Duodenal mucosa (tissue), 2 donors: ENCODE results near the gene SLC25A45.

Experiments used
- H3K27ac ChIP-seq: one replicate; pipeline ENCODE4 v1.7.0; 2013; ENCODE audit warnings: low read depth, low read length
- H3K27me3 ChIP-seq, 2 donors: one replicate each; pipeline ENCODE4 v1.7.0; 2013; ENCODE audit warnings: low read length in 2 of 2, control low read depth in 1 of 2; ENCODE audit not compliant: insufficient read depth in 2 of 2, control insufficient read depth in 1 of 2
- H3K36me3 ChIP-seq, 2 donors: one replicate each; pipeline ENCODE4 v1.7.0; 2013; ENCODE audit warnings: low read length in 2 of 2, control low read depth in 1 of 2; ENCODE audit not compliant: insufficient read depth in 2 of 2, control insufficient read depth in 1 of 2
- H3K4me1 ChIP-seq, 2 donors: one replicate each; pipeline ENCODE4 v1.7.0; 2013; ENCODE audit warnings: low read length in 2 of 2, control low read depth in 1 of 2; ENCODE audit not compliant: insufficient read depth in 2 of 2, control insufficient read depth in 1 of 2
- H3K4me3 ChIP-seq, 2 donors: one replicate each; pipeline ENCODE4 v1.7.0; 2013; ENCODE audit warnings: low read length in 2 of 2, low read depth in 1 of 2
- H3K9ac ChIP-seq, 2 donors: one replicate each; pipeline ENCODE4 v1.7.0; 2013; ENCODE audit warnings: low read length in 2 of 2, low read depth in 1 of 2
- H3K9me3 ChIP-seq, 2 donors: one replicate each; pipeline ENCODE4 v1.7.0; 2013; ENCODE audit warnings: low read length in 2 of 2, control low read depth in 1 of 2; ENCODE audit not compliant: control insufficient read depth in 1 of 2

Gene SLC25A45, protein sequence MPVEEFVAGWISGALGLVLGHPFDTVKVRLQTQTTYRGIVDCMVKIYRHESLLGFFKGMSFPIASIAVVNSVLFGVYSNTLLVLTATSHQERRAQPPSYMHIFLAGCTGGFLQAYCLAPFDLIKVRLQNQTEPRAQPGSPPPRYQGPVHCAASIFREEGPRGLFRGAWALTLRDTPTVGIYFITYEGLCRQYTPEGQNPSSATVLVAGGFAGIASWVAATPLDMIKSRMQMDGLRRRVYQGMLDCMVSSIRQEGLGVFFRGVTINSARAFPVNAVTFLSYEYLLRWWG

DNA sequence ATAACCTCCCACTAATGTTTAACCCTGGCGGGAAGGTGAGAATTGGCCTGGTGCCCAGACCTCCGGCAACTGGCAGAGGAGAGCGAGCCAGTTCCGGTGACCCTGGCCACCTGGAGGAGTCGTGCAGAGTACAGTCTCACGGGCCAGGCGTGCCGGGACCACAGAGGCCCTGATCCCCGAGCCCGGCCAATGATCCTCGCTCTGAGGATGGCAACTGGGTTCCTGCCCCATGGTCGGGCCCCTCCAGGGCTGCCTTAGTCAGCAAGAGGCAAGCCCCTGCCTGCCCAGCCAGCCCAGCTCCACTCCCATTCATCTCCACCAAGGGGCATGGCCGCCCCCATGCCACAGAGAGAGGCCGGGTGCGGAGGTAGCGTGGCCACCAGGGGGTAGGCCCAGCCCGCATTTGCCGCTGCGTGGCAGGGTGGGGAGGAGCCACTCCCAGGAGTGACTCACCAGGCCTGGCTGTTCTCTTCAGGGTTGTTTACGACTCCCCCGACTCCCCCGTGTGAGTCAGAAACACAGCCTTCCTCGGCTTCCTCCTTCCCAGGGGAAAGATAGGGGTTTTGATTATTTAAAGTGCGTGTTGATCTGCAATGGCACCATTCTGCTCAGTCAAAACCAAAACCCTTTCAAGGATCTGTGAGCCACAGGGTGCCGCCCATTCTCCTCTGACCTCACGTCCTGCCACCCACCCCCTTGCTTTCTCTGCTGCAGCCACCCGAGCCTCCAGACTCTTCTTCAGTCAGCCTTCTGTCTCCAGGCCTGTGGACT is at the start of gene SLC25A45:
SLC25A45 (minus strand) TSS at position 614 of the 771 bp plus-strand sequence. CDS start 695 bp downstream, outside the sequence.
- Histone ChIP-seq H3K4me1 (peaks cover 55 to 71% of the 10 kb centered on the region in 2 donors), H3K9ac (peak within 1 kb of the TSS; percentile 76 to 90), H3K9me3 (no peaks in the 10 kb centered on the region), H3K27me3 (no peaks in the 10 kb centered on the region), H3K36me3 (no peaks in the 10 kb centered on the region), H3K27ac (peak within 1 kb of the TSS; percentile 99), H3K4me3 (peak within 1 kb of the TSS; percentile 66 to 72)

DNA sequence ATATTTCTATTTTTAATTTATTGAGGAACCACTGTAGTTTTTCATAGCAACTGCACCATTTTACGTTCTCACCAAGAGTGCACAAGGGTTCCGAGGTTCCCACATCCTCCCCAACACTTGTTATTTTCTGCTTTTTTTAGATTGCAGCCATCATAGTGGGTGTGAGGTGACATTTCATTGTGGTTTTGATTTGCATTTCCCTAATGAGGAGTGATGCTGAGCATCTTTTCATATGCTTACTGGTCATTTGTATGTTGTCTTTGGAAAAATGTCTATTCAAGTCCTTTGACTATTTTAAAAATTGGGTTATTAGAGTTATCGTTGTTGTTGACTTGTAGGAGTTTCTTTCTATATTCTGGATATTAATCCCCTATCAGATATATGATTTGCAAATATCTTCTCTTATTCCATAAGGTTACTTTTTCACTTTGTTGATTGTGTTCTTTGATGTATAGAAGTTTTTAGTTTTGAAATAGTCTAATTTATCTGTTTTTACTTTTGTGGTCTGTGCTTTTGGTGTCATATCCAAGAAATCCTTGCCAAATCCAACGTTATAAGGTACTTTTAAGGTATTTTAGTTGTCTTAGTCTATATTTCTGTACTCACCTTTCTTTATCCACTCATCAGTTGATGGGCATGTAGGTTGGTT is 49.1 kb upstream of the SLC25A45 start:
- Histone ChIP-seq H3K4me1 (peaks cover 53 to 56% of the 10 kb centered on the region in 2 donors), H3K9ac (no peak overlapping the region)

DNA sequence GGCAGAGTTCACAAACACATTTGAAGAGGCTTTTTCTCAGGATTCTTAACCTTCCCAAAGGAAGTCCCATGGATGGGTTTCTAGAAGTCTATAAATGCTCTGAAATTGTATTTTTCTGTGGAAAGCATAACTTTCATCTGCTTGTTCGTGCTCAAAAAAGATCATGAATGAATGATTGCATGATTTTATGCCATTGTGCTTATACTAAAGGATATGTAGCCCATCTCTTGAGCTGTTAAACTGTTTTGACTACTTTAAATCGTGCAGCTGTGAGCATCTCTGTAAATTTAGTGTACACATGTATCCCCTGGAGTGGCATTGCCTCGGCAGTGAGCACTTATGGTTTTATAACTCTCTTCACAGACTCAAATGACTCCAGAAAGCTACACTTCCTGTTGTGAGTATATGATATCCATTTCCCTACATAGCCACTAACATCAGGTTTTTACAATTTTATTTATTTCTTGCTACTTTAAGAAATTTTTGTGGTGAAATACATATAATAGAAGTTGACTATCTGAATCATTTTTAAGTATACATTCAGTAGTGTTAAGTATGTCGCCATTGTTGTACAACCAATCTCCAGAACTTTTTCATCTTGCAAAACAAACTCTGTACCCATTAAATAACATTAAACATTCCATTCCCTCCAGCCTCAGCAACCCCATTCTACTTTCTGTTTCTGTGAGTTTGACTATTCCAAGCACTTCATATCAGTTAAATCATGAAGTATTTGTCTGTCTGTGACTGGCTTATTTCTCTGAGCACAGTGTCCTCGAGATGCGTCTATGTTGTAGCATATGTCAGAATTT is 48.2 kb upstream of the SLC25A45 start:
- Histone ChIP-seq H3K27ac (peak overlapping the region; percentile 76), H3K4me3 (peak overlapping the region; percentile 33 to 46), H3K9ac (peak overlapping the region; percentile 49 to 57), H3K9me3 (no peaks in the 10 kb centered on the region), H3K27me3 (no peaks in the 10 kb centered on the region), H3K4me1 (peaks cover 50 to 59% of the 10 kb centered on the region in 2 donors), H3K36me3 (peaks cover 24 to 33% of the 10 kb centered on the region in 2 donors)

More for the DNA sequence above, 49.1 kb upstream of the SLC25A45 start:
- Histone ChIP-seq H3K27me3 (no peaks in the 10 kb centered on the region), H3K4me3 (no peak overlapping the region), H3K27ac (peak overlapping the region; percentile 10), H3K9me3 (no peaks in the 10 kb centered on the region), H3K36me3 (peaks cover 34 to 35% of the 10 kb centered on the region in 2 donors)

DNA sequence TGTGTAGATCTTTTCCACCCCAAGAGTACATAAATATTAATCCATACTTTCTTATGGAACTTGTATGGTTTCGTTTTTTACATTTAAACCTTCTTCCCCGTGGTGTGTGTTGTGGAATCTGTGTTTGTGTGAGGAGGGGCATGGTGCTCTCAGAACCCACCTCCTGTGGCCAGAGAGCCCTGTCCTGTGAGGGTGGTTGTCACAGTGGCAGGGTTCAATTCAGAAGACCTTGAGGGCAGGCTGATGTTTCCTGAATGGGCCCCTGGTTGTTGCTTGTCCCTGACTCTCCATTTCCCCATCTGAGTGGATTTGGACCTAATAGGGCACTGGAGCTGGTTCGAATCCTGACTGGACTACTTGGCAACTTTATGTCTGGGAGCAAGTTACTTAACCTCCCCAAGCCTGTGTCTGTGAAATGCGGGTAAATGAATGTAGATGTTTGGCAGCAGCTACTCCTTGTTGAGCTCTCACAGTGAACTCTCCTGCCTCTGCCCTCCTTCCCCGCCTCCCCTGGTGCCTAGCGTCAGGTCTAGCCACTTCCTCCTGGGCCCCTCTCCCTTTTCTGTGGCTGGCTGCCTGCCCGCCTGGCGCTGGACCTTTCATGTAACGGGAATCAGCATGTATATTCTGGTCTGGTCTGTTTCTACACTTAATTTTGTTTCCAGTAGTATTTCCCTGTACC is 47.4 kb upstream of the SLC25A45 start:
- peaks cover 17 to 33% of the 10 kb centered on the region in 2 donors for H3K36me3 ChIP-seq
- peaks cover 50 to 53% of the 10 kb centered on the region in 2 donors for H3K4me1 ChIP-seq
- no peaks in the 10 kb centered on the region for H3K9me3 ChIP-seq
- H3K4me3 ChIP-seq, result peak overlapping the region; percentile 33 to 46
- H3K27ac ChIP-seq, result peak overlapping the region; percentile 76
- peak overlapping the region; percentile 49 to 57 for H3K9ac ChIP-seq
- H3K27me3 ChIP-seq, result no peaks in the 10 kb centered on the region

DNA sequence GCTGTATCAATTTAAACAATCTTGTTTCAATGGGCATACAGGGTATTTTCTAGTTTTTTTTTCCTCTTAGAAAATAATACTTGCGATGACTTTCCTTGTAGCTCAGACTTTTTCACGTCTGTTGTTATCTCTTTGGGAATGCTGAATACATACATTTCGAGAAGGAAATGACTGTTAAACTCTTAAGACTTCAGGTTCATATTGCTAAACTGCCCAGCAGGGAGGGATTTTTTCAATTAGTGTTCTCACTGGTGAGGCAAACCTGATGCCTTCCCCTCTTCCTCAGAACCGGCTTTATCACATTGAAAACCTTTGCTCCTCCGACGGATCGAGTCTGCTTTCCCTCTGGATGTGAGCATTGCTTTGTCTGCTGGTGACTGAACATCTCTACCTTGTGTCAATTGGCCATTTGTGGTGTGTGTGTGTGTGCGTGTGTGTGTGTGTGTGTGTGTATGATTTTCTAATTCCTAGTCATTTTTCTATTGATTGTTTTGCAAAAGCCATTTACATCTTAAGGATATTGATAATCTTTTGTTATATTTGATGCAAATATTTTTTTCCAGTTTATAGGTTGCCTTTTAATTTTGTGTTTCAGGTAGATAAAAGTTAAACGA is 46.7 kb upstream of the SLC25A45 start:
- Histone ChIP-seq H3K9me3 (no peaks in the 10 kb centered on the region), H3K27me3 (no peaks in the 10 kb centered on the region), H3K36me3 (peaks cover 13 to 32% of the 10 kb centered on the region in 2 donors), H3K4me3 (peak overlapping the region; percentile 7 to 10), H3K4me1 (peaks cover 46 to 50% of the 10 kb centered on the region in 2 donors), H3K27ac (peak overlapping the region; percentile 26), H3K9ac (peak overlapping the region in 1 of 2 donors; percentile 52)

DNA sequence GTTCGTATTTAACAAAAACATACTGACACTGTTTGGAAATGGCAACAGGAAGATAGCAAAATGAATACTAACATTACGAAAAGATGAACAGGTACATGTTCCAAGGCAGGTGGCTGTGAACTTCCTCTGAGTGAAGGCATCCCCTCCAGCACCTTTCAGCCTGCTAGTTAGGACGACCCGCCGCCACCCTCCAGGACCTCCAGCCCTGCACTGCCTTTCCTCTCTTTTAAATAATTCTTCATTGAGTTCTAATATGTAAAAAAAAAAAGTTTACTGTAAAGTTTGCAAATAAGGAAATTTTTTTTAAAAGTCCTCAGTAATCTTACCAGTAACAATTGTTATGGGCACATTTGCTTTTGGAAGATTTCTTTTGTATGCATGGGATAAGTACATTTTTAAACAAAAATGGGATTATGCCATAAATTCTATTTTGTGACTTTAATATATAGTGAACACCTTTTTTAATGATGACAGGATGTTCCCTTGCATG is 46.2 kb upstream of the SLC25A45 start:
- Histone ChIP-seq H3K27me3 (no peaks in the 10 kb centered on the region), H3K4me3 (peak overlapping the region; percentile 89 to 97), H3K27ac (peak overlapping the region; percentile 100), H3K9ac (peak overlapping the region; percentile 100), H3K36me3 (peaks cover 16 to 35% of the 10 kb centered on the region in 2 donors), H3K9me3 (no peaks in the 10 kb centered on the region), H3K4me1 (peaks cover 43 to 50% of the 10 kb centered on the region in 2 donors)

DNA sequence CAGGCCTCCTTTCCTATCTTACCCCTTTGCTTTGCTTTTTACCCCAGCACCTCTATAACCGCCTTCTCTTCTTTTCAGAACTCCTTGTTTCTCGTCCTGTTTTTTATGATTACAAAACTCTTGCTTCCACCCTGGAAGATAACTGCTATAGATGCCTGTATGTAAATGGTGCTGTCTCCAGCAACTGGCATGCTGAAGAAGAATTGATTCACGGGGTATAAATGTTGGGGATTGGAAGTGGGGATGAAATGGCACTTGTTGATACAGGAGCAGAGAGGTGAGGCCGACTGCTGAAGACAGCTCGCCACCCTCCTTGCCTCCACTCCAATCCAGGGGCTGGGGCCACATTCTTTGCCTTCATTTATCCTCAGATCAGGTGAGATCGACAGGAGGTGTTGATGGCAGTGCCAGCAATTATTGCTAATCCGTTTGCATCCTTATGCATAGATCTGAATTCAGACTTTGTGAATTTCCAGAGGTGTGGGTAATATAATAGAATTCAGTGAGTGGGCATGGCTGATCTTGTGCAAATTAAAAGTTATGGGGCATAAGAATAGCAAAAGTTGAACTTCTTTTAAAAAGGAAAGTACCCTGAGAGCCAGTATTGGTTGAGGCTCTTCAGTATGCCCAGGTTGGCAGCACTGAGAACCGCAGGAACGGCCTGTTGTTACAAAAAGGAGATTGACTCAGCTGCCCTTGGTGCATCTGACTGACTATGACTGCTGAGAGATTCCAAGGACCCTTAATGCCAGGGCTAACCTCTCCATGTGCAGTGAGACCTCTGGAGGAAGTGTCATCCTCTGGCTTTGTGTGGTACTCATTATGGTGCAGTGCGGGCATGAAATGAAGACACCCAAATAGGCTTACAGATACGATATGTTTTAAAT is 45.5 kb upstream of the SLC25A45 start:
- Histone ChIP-seq H3K4me1 (peaks cover 43 to 50% of the 10 kb centered on the region in 2 donors), H3K9ac (peak overlapping the region; percentile 100), H3K9me3 (no peaks in the 10 kb centered on the region), H3K36me3 (peaks cover 16 to 42% of the 10 kb centered on the region in 2 donors), H3K4me3 (peak overlapping the region; percentile 89 to 97), H3K27me3 (no peaks in the 10 kb centered on the region), H3K27ac (peak overlapping the region; percentile 100)
